ENCODE measurements around the gene STK35.

DNA sequence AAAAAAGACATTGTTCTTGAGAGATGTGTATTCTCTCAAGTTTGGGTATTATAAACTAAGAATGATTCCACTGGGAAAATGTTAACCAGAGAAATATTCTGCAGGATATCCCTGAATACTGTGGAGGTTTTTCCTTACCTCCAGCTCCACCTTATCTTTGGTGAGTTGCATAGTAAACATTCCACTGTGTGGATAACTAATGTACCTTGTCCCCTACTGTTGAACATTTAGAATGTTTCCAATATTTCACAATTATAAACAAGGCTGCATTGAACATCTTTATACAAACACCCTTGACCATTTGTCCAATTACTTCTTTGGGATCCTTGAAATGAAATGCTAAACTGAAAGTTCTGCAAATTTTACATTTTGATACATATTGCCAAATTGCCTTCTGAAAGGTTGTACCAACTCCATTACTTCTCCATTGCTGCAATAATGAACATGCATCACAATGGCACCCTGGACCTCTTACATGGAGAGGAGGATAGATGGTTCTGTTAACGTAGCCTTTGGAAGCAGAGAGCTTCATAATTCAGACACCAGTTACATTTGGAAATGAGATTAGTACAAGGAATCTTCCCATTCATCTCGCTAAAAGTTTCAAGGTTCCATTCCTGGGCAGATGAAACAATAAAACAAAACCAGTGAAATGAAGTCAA lies 35.0 kb upstream of the STK35 start:
- TF ChIP-seq EZH2phosphoT487 (IDR thresholded peaks at IDR 0.05; ENCODE audit: insufficient read depth, low read depth) (no peak), EZH2 (IDR thresholded peaks at IDR 0.05; ENCODE audit: insufficient read depth, poor library complexity, severe bottlenecking) (no peak)
